Psoas muscle (tissue), 8 donors: ENCODE measurements around the gene PKHD1. TPM values are rescaled to one million over a fixed set of nuclear protein-coding genes. Genes with fewer than 3 reads are reported as not detected.
A peak's percentile ranks its signal among the peaks of the same experiment; 100 is the strongest.

Experiments
- ATAC-seq, 4 donors: fragments of 200-7000 bp; cut with Tn5 transposase; one replicate each; pipeline ENCODE4 v1.9.1; 2020; ENCODE audit warnings: moderate library complexity in 3 of 4, mild to moderate bottlenecking in 2 of 4
- DNase-seq, 2 donors: peaks; one replicate each; pipeline ENCODE4 v3.0.0-alpha.2; 2020
- H3K27ac ChIP-seq: fragments of 200-600 bp; one replicate; pipeline ENCODE4 v1.8.0; 2022
- H3K27me3 ChIP-seq, 3 donors: fragments of 200-600 bp in 1 of 3; one replicate each; pipeline versions ENCODE4 v1.6.1 to v1.8.0; 2013 to 2022; ENCODE audit warnings: low read length in 2 of 3, mild to moderate bottlenecking in 2 of 3, moderate library complexity in 1 of 3; ENCODE audit not compliant: insufficient read depth in 3 of 3
- H3K36me3 ChIP-seq, 2 donors: fragments of 200-600 bp in 1 of 2; one replicate each; pipeline versions ENCODE4 v1.6.1 to v1.8.0; 2013 to 2022; ENCODE audit warnings: low read depth in 1 of 2, mild to moderate bottlenecking in 1 of 2, moderate library complexity in 1 of 2; ENCODE audit not compliant: insufficient read depth in 1 of 2
- H3K4me1 ChIP-seq: fragments of 200-600 bp; one replicate; pipeline ENCODE4 v1.8.0; 2022
- H3K4me3 ChIP-seq: fragments of 200-600 bp; one replicate; pipeline ENCODE4 v1.8.0; 2022; ENCODE audit warnings: mild to moderate bottlenecking
- H3K9me3 ChIP-seq: fragments of 200-600 bp; one replicate; pipeline ENCODE4 v1.8.0; 2022
- CTCF ChIP-seq: fragments of 200-600 bp; IDR thresholded peaks from one replicate; pipeline ENCODE4 v1.8.0; 2022; ENCODE audit warnings: antibody characterized with exemption
- WGBS, 3 donors: extraction: QIAGEN DNeasy Blood & Tissue Kit; methylation state at CpG; one replicate each; pipeline versions ENCODE4 v1.1.6 to v1.1.7; 2013; 5-methylcytosine and 5-hydroxymethylcytosine counted together
- intact Hi-C, 2 donors: fragments of 100-400 bp; cut with DNase I; formaldehyde crosslinking; loops; one replicate each; pipeline versions ENCODE4 v1.11.0 to v1.14.2; 2022
- polyA plus RNA-seq, 3 donors: library from polyadenylated mRNA; stranded (reverse); fragments of 200-250 nt; gene quantifications; one replicate each; pipeline ENCODE4 v1.2.3, GENCODE V29; 2013
- total RNA-seq, 4 donors: library from RNA; stranded (reverse); fragmentation: NEBNext Ultra II Directional in 2 of 4; extraction: Animal tissue kit (Norgen Biotek cat#: 25700) in 2 of 4; gene quantifications; one replicate each; pipeline versions ENCODE4 v1.2.1 to v1.2.4, GENCODE V29; 2021 to 2023
- donor health status: healthy with polysubstance abuse.
- donor health status: DM: no; HTN: no; CAD: no; lungs with moderate emphysema.
- donor health status: Bipolar disorder and iron deficiency.
- donor health status: healthy.
- donor health status: DM: yes; HTN: yes; CAD: no.
- donor health status: DM: no; HTN: no; CAD: no.
- donor health status: DM: no; HTN: no; CAD: no.
- donor health status: DM: yes; HTN: yes; CAD: no.

PKHD1 gene
- total and polyA plus RNA-seq, 7 donors = under 0.01 to 0.11 (median 0.02) TPM; not detected in 2

GRCh38 chr6:52103623-52104022 lies 16.2 kb upstream of the PKHD1 start:
- TF ChIP-seq CTCF = no peak
- peak in 2 of 4 donors; percentile 33 to 56 for ATAC-seq
- Histone ChIP-seq H3K27me3 (no peaks in the 10 kb centered on the region), H3K4me3 (no peak overlapping the region), H3K27ac (peak overlapping the region; percentile 76), H3K4me1 (peaks cover 38% of the 10 kb centered on the region), H3K9me3 (no peaks in the 10 kb centered on the region), H3K36me3 (no peaks in the 10 kb centered on the region)
- no peak for DNase-seq
- WGBS, 3 donors = 17 to 35% (median 25%) methylated on average over 2 of the region's 2 CpGs
- intact Hi-C loops = no loop called here

GRCh38 chr6:52102405-52102804 lies 15.0 kb upstream of the PKHD1 start:
- H3K4me1 ChIP-seq = peaks cover 38% of the 10 kb centered on the region
- no peaks in the 10 kb centered on the region for H3K27me3 ChIP-seq
- no peaks in the 10 kb centered on the region for H3K9me3 ChIP-seq
- 23 to 36% (median 25%) methylated on average over 1 of the region's 1 CpG for WGBS, 3 donors
- no peaks in the 10 kb centered on the region for H3K36me3 ChIP-seq
- no peak for TF ChIP-seq CTCF
- DNase-seq (peak in 1 of 2 donors; percentile 64), ATAC-seq (peak; percentile 80 to 90 (median 87))
- intact Hi-C loops = no loop called here
- H3K27ac ChIP-seq = peak overlapping the region; percentile 76
- H3K4me3 ChIP-seq = no peak overlapping the region

- intact Hi-C loops = loop anchor here in 1 of 2 donors (2.0 kb wide), 2 partner anchors 136 to 164 kb away; no protein-coding TSS in a partner anchor
- peak; percentile 30 for TF ChIP-seq CTCF
- peak in 1 of 4 donors; percentile 49 for ATAC-seq
- no peak for DNase-seq
- no peak overlapping the region for H3K4me3 ChIP-seq
- H3K36me3 ChIP-seq = no peaks in the 10 kb centered on the region
- 52 to 65% (median 63%) methylated on average over 1 of the region's 1 CpG for WGBS, 3 donors
- no peak overlapping the region for H3K27ac ChIP-seq
- no peaks in the 10 kb centered on the region for H3K9me3 ChIP-seq
- H3K4me1 ChIP-seq = peaks cover 28% of the 10 kb centered on the region
- no peaks in the 10 kb centered on the region for H3K27me3 ChIP-seq
Measured at GRCh38 chr6:52098721-52099120, 11.3 kb upstream of the PKHD1 start.

- Histone ChIP-seq H3K27me3 (no peaks in the 10 kb centered on the region), H3K27ac (no peak overlapping the region), H3K4me1 (no peaks in the 10 kb centered on the region), H3K4me3 (no peak overlapping the region), H3K36me3 (no peaks in the 10 kb centered on the region), H3K9me3 (no peaks in the 10 kb centered on the region)
- no peak for DNase-seq
- no peak for TF ChIP-seq CTCF
- intact Hi-C loops = loop anchor here in 1 of 2 donors (5.0 kb wide), 2 partner anchors 52 to 142 kb away; no protein-coding TSS in a partner anchor
- 53 to 78% (median 57%) methylated on average over 2 of the region's 2 CpGs for WGBS, 3 donors
- ATAC-seq = peak in 1 of 4 donors; percentile 51
Measured at GRCh38 chr6:52089758-52090348, 2.4 kb upstream of the PKHD1 start.

- no peak for ATAC-seq
- Histone ChIP-seq H3K9me3 (no peaks in the 10 kb centered on the region), H3K36me3 (no peaks in the 10 kb centered on the region), H3K27ac (no peak overlapping the region), H3K27me3 (no peaks in the 10 kb centered on the region), H3K4me3 (no peak overlapping the region), H3K4me1 (no peaks in the 10 kb centered on the region)
- TF ChIP-seq CTCF = no peak
- WGBS, 3 donors = 84 to 90% (median 87%) methylated on average over 5 of the region's 5 CpGs
- intact Hi-C loops = loop anchor here in 1 of 2 donors (5.0 kb wide), 2 partner anchors 56 to 146 kb away; no protein-coding TSS in a partner anchor
- DNase-seq = no peak
Measured at GRCh38 chr6:52086741-52087140, 672 bp downstream of the PKHD1 start.
